Measurements from ENCODE around the gene ARHGEF6.
"Not testable (repeated sequence)": the region's sequence is repeated elsewhere in the genome, so short reads cannot be mapped to it uniquely, and the experiment has no call there.

Gene ARHGEF6

DNA sequence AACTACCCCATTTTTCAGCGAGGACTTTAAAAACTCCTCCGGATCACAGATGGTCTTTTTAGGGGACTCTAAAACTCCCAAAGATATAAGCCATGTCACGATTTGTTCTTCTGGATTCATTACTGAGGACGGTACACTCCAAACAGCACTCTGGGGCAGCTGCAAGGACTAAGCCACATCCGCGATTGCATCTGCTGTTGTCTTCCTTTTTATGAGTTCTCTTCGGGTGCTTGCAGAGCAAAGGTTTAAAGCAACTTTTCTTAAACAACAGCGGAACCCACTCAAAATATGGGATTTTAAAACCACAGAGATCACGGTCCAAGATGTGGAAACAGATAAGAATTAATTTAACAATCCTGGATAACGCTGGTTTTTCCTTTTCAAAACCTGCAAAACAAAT, at the start of gene ARHGEF6:
Gene ARHGEF6, minus strand, starts transcription at position 170 of the 400 bp plus-strand sequence. Its CDS starts 50 bp downstream, at position 120.
- DNase-seq: no peak

GRCh38 chrX:136829413-136829812, 48.7 kb upstream of the ARHGEF6 start:
- DNase-seq: no peak

GRCh38 chrX:136828830-136829229, 48.1 kb upstream of the ARHGEF6 start:
- no peak for DNase-seq

DNA sequence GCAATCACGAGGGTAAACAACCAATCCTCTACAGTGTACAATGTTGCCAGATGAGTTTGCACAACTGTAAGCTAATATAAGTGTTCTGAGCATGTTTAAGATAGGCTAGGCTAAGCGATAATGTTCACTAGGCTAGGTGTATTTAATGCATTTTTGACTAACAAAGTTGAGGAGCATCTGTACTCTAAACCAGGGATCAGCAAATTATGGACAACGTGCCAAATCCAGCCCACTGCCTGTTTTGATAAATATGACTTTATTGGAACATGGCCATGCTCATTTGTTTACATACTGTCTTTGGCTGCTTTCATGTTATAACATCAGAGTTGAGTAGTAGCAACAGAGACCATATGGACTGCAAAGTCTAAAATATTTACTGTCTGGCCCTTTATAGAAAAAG, 46.3 kb upstream of the ARHGEF6 start:
- DNase-seq: no peak

GRCh38 chrX:136825771-136826170, 45.0 kb upstream of the ARHGEF6 start:
- DNase-seq: no peak

- peak; percentile 40 for DNase-seq
These were observed 42.4 kb upstream of the ARHGEF6 start for GRCh38 chrX:136823175-136823574.

DNA sequence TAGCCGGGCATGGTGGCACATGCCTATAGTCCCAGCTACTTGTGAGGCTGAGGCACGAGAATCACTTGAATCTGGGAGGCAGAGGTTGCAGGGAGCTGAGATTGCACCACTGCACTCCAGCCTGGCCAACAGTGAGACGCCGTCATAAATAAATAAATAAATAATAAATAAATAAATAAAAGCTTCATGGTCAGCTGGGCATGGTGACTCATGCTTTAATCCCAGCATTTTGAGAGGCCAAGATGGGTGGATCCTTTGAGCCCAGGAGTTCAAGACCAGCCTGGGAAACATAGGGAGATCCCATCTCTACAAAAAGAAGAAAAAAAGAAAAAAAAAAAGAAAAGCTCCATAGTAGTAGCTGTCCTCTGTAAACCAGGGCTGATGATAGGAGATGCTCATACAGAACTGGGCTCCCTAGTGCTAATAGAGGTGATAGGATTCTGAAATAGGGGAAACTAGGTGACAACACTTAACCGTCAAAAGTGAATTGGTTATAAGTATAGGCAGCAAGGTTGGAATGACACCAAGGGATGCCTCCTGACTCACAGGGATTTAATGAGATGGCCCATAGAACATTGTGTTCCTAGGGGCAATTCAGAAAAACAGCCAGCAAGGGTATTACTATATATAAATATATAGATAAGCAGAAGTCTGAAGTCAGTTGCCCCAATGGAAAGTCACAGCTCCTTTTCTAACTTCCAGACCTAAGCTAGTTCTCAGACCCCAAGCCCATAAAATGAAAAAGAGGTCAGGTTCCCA, 41.8 kb upstream of the ARHGEF6 start:
- no peak for DNase-seq

- DNase-seq: not testable (repeated sequence)
These were observed 39.0 kb upstream of the ARHGEF6 start for GRCh38 chrX:136819756-136820155.

- DNase-seq: no peak
These were observed 38.4 kb upstream of the ARHGEF6 start for GRCh38 chrX:136819031-136819703.

- peak; percentile 47 for DNase-seq
These were observed 36.2 kb upstream of the ARHGEF6 start for GRCh38 chrX:136816975-136817374.

DNA sequence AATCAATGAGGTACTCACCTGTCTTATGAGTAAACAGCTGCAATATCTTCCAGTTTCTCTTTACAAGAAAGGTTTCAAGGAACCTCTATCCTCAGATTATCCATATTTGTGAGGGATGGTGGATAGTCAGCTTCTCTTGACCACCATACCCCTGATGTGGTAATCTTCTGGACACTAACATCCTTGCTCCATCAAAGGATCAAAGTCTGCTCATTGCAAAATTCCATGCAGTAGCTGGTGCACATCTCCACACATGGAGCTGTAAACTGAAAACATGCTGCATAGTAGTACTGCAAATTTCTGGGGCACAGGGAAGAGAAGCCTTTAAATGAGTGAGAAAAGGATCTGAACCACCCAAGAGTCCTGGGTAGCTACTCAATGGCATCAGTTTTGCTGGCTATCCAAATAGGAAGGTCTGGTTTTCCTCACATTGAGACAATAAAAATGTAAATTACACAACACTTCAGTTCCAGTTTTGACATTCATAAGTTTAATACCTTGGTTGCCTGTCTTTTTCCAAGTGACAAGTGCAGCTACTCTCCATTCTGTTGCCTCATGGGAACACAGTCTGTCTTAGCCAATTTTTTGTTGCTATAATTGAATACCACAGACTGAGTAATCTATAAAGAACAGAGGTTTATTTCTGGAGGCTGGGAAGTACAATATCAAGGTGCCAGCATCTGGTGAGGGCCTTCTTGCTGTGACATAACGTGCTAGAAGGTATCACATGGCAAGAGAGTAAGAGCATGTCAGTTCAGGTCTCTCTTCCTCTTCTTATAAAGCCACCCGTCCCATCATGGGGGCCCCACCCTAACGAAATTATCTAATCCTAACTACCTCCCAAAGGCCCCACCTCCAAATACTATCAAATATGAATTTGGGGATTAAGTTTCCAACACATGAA, 34.4 kb upstream of the ARHGEF6 start:
- DNase-seq: no peak

GRCh38 chrX:136812286-136812685, 31.6 kb upstream of the ARHGEF6 start:
- peak; percentile 14 for DNase-seq

DNA sequence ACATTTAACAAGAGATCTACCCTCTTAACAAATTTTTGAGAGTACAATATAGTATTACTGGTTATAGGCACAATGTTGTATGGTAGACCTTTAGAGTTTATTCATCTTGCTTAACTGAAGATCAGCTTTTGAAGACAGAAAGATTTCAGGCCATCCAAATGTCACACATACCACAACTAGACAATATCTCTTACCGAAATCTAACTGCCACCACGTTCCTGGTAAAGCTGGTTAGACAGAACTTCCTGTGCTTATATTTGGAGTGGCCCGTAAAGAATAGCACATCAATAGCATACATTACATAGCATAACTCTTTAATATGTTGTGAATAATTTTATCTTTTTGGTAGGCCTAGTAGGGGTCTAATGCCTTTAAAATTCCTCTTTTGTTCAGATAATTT, 29.8 kb upstream of the ARHGEF6 start:
- no peak for DNase-seq

- DNase-seq: no peak
These were observed 26.2 kb upstream of the ARHGEF6 start for GRCh38 chrX:136806891-136807410.

- no peak for DNase-seq
These were observed 21.8 kb upstream of the ARHGEF6 start for GRCh38 chrX:136802515-136802914.

DNA sequence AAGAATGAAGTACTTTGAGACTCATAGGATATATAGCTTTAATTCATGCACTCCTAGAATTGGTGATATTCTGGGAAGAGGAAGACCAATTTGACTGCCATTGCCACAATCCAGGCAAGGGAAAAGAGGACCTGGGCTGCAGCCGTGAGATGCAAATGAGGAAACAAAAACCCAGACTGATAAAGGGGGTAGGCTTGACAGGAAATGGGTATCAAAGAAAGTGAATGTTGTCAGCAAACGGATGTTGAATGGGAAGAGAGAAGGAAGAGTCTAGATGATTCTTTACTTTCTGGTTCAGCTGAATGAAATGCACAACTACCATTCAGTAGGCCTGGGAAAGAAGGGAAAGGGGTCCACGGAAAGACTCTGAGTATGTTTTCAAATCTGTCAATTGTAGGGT, 17.1 kb upstream of the ARHGEF6 start:
- no peak for DNase-seq

GRCh38 chrX:136795132-136795531, 14.4 kb upstream of the ARHGEF6 start:
- not testable (repeated sequence) for DNase-seq

- not testable (repeated sequence) for DNase-seq
These were observed 13.9 kb upstream of the ARHGEF6 start for GRCh38 chrX:136794660-136795059.

- DNase-seq: no peak
These were observed 13.3 kb upstream of the ARHGEF6 start for GRCh38 chrX:136794080-136794479.

DNA sequence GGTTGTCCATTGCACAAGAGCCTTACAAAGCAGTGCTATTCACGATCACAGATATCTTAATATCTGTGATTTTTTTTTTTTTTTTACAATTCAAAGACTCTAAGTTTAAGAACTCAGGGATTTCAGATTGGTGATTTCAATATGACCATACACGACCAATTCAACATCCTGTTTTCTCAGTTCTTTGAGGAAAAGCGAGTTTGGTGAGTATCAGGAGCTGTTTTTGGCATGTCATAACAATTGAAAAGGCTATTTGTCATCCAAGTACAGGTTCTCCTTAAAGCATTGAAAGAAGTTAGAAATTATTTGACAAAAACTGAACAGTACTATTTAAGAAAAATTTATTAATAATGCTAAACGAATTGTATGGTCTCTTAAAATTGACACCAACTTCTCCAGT, 9.1 kb upstream of the ARHGEF6 start:
- no peak for DNase-seq

GRCh38 chrX:136784231-136784630, 3.5 kb upstream of the ARHGEF6 start:
- DNase-seq: no peak

DNA sequence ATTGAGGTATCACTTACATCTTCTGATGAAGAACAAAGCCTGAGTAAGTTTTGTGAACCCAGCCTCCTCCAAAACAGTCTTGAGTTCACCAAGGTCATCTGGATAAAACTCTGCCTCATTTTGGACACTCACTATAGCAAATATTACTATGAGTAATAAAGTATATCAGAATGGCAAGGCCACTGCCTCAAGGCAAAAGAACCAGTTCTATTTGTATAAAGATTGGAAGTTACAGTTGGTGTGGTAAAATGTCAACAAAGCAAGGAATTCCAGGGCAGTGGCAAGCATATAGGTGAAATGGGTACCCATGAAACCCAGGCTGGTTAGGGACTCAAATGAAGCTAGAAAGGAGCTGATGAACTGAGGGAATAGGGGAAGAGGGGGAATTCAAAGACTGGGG, 2.4 kb upstream of the ARHGEF6 start:
- DNase-seq: no peak

DNA sequence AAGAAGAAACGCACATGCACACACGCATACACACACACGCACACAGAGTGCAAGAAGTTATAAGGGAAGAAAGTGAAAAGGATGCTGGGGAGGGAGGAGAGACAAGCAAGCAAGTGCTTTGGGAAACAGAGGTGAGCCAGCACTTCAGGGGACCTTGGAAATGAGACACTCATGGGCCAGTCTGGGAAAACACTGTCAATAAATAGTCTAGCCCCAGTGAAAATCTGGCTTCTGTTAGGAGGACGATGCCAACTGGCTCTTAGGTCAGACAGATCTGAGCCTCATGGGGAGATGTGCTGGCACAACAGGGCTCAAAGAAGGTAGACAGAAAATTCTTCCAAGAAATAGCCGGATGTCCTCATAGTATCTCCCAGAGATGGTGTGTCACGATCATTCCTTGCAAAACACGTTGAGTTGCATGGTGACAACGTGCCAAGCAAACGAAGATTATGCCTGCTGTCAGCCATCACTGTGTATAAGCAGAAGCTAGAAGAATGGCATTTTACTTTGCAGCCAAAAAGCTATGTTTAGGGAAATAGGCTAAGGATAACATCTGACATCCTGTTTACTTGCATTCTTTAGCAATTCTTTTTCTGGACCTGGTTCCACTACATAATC, 557 bp upstream of the ARHGEF6 start:
- no peak for DNase-seq

Data from fibroblast of skin of right quadriceps (primary cell).